Esophagus muscularis mucosa (tissue), 4 donors: ENCODE measurements around the gene ATP6V0C. TPM values are rescaled to one million over a fixed set of nuclear protein-coding genes. Genes with fewer than 3 reads are reported as not detected.
"Not testable (repeated sequence)": the region's sequence is repeated elsewhere in the genome, so short reads cannot be mapped to it uniquely, and the experiment has no call there.

Experiments
- DNase-seq: peaks from one replicate; pipeline ENCODE4 v3.0.0-alpha.2; 2017; ENCODE audit errors: extremely low spot score
- H3K27ac ChIP-seq, 4 donors: fragments of 200-600 bp; sonication (generic); replicated peaks in 1 of 4; 1 replicate in 3 of 4; 2 replicates in 1 of 4; pipeline ENCODE4 v1.5.1; 2016 to 2019; ENCODE audit warnings: mild to moderate bottlenecking in 1 of 4
- H3K27me3 ChIP-seq, 4 donors: fragments of 200-600 bp; sonication (generic); one replicate each; pipeline versions ENCODE4 v1.5.1 to v1.6.0; 2016 to 2019
- H3K36me3 ChIP-seq, 4 donors: fragments of 200-600 bp; sonication (generic); one replicate each; pipeline ENCODE4 v1.5.1; 2016 to 2019
- H3K4me1 ChIP-seq, 4 donors: fragments of 200-600 bp; sonication (generic); one replicate each; pipeline ENCODE4 v1.5.1; 2016 to 2019
- H3K4me3 ChIP-seq, 4 donors: fragments of 200-600 bp; sonication (generic); 1 replicate in 2 of 4; 2 replicates in 2 of 4; pipeline ENCODE4 v1.5.1; 2016 to 2019; ENCODE audit warnings: mild to moderate bottlenecking in 4 of 4, moderate library complexity in 1 of 4
- H3K9me3 ChIP-seq, 4 donors: fragments of 200-600 bp; sonication (generic); 1 replicate in 3 of 4; 2 replicates in 1 of 4; pipeline ENCODE4 v1.5.1; 2016 to 2019
- EP300 ChIP-seq: sonication (generic); formaldehyde crosslinking; IDR thresholded peaks from one replicate; pipeline ENCODE4 v1.6.1; 2017; ENCODE audit warnings: antibody characterized with exemption
- POLR2A ChIP-seq: fragments of 450-650 bp; IDR thresholded peaks from one replicate; pipeline ENCODE4 v1.6.1; 2017; ENCODE audit warnings: antibody characterized with exemption, moderate library complexity, mild to moderate bottlenecking, low read depth
- POLR2AphosphoS5 ChIP-seq, 2 donors: sonication (generic); formaldehyde crosslinking; IDR thresholded peaks; one replicate each; pipeline ENCODE4 v1.6.1; 2017; ENCODE audit warnings: antibody characterized with exemption in 2 of 2
- WGBS: methylation state at CpG from one replicate; pipeline ENCODE4 v1.1.5; 2018; 5-methylcytosine and 5-hydroxymethylcytosine counted together
- intact Hi-C: fragments of 100-400 bp; cut with DNase I; formaldehyde crosslinking; loops from one replicate; pipeline ENCODE4 v1.15.1; 2023
- total RNA-seq, 4 donors: library from RNA; depleted of rRNA; stranded (reverse); fragments of >200 nt; gene quantifications; one replicate each; pipeline versions ENCODE4 v1.1.0 to v1.2.1, GENCODE V29; 2016
- TF ChIP-seq, protein P1 (sequence below), 3 experiments: fragments of 200-600 bp in 2 of 3; fragments of 450-650 bp in 1 of 3; sonication (generic) in 2 of 3; IDR thresholded peaks; one replicate each; pipeline ENCODE4 v1.5.1; 2017 to 2019; ENCODE audit warnings: antibody characterized with exemption in 3 of 3, mild to moderate bottlenecking in 2 of 3, moderate library complexity in 1 of 3

ATP6V0C gene
- total RNA-seq, 4 donors from 2014 or later: 42.8 to 85.0 (median 69.0) TPM

GRCh38 chr16:2478279-2478678, 35.5 kb upstream of the ATP6V0C start:
- intact Hi-C loops: no loop called here

DNA sequence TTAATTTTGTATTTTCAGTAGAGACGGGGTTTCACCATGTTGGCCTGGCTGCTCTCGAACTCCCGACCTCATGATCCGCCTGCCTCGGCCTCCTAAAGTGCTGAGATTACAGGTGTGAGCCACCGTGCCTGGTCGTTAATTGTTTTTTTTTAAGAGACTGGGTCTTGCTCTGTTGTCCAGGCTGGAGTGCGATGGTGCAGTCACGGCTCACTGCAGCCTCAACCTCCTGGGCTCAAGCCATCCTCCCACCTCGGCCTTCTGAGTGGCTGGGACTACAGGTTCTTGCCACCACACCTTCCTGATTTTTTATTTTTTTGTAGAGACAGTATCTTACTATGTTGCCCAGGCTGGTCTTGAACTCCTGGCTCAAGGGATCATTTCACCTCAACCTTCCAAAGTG, 33.8 kb upstream of the ATP6V0C start:
- intact Hi-C loops, H3K27ac ChIP-seq, H3K27me3 ChIP-seq, DNase-seq, H3K36me3 ChIP-seq, H3K9me3 ChIP-seq, H3K4me3 ChIP-seq: not testable (repeated sequence)
- 93% methylated on average over 10 of the region's 10 CpGs for WGBS
- peaks cover 20 to 46% (median 38%) of the 10 kb centered on the region in 4 donors for H3K4me1 ChIP-seq

More at GRCh38 chr16:2478279-2478678, 35.5 kb upstream of the ATP6V0C start:
- TF ChIP-seq, protein P1, sequence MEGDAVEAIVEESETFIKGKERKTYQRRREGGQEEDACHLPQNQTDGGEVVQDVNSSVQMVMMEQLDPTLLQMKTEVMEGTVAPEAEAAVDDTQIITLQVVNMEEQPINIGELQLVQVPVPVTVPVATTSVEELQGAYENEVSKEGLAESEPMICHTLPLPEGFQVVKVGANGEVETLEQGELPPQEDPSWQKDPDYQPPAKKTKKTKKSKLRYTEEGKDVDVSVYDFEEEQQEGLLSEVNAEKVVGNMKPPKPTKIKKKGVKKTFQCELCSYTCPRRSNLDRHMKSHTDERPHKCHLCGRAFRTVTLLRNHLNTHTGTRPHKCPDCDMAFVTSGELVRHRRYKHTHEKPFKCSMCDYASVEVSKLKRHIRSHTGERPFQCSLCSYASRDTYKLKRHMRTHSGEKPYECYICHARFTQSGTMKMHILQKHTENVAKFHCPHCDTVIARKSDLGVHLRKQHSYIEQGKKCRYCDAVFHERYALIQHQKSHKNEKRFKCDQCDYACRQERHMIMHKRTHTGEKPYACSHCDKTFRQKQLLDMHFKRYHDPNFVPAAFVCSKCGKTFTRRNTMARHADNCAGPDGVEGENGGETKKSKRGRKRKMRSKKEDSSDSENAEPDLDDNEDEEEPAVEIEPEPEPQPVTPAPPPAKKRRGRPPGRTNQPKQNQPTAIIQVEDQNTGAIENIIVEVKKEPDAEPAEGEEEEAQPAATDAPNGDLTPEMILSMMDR (IDR thresholded peaks at IDR 0.05): no peak
- no peak for TF ChIP-seq POLR2AphosphoS5 (IDR thresholded peaks at IDR 0.05)
- TF ChIP-seq EP300: no peak
- no peak for TF ChIP-seq POLR2A
- Histone ChIP-seq H3K4me3 (no peak overlapping the region), H3K4me1 (peaks cover 24 to 44% (median 37%) of the 10 kb centered on the region in 4 donors), H3K27me3 (peaks cover 0 to 4% (median 0%) of the 10 kb centered on the region in 4 donors), H3K36me3 (peaks cover 0 to 4% (median 0%) of the 10 kb centered on the region in 4 donors), H3K27ac (no peak overlapping the region), H3K9me3 (no peaks in the 10 kb centered on the region)
- WGBS: 79% methylated on average over 8 of the region's 8 CpGs
- no peak for DNase-seq

- H3K36me3 ChIP-seq: peaks cover 0 to 4% (median 2%) of the 10 kb centered on the region in 4 donors
- no peaks in the 10 kb centered on the region for H3K27me3 ChIP-seq
- no peak for DNase-seq
- H3K4me3 ChIP-seq: no peak overlapping the region
- intact Hi-C loops: no loop called here
- no peak overlapping the region for H3K27ac ChIP-seq
- H3K4me1 ChIP-seq: peaks cover 17 to 45% (median 33%) of the 10 kb centered on the region in 4 donors
- no peaks in the 10 kb centered on the region for H3K9me3 ChIP-seq
- 91% methylated on average over 8 of the region's 12 CpGs for WGBS
- TF ChIP-seq POLR2A (no peak), EP300 (no peak), POLR2AphosphoS5 (IDR thresholded peaks at IDR 0.05) (no peak)
- TF ChIP-seq, protein P1 (IDR thresholded peaks at IDR 0.05): no peak
These were observed 32.8 kb upstream of the ATP6V0C start for GRCh38 chr16:2480948-2481347.

DNA sequence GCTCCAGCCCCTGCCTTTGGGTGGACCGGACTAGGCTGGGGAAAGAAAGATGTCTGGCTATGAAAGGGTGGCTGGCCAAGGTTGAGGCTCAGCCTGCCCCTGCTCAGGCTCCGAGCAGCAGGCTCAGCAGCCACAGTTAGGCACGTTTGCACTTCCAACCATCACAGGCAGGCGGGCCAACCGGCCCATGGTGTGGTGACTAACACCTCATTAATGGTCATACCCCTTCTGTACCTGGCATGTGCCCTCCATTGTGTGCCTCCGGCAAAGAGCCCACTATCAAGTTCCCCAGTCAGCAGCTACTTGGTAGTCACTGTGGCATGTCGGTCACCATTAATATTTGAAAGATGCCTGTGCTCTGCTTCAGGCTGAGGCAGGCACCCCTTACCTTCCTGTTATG, 32.1 kb upstream of the ATP6V0C start:
- H3K36me3 ChIP-seq: peaks cover 0 to 9% (median 2%) of the 10 kb centered on the region in 4 donors
- H3K4me1 ChIP-seq: peaks cover 16 to 45% (median 31%) of the 10 kb centered on the region in 4 donors
- peak overlapping the region in 1 of 4 donors; percentile 85 for H3K27ac ChIP-seq
- no peak for TF ChIP-seq POLR2A
- TF ChIP-seq, protein P1 (IDR thresholded peaks at IDR 0.05): no peak
- no peak for TF ChIP-seq POLR2AphosphoS5 (IDR thresholded peaks at IDR 0.05)
- no peak for TF ChIP-seq EP300
- H3K4me3 ChIP-seq: no peak overlapping the region
- no peak for DNase-seq
- H3K9me3 ChIP-seq: no peaks in the 10 kb centered on the region
- H3K27me3 ChIP-seq: no peaks in the 10 kb centered on the region
- 80% methylated on average over 7 of the region's 7 CpGs for WGBS
- intact Hi-C loops: no loop called here

DNA sequence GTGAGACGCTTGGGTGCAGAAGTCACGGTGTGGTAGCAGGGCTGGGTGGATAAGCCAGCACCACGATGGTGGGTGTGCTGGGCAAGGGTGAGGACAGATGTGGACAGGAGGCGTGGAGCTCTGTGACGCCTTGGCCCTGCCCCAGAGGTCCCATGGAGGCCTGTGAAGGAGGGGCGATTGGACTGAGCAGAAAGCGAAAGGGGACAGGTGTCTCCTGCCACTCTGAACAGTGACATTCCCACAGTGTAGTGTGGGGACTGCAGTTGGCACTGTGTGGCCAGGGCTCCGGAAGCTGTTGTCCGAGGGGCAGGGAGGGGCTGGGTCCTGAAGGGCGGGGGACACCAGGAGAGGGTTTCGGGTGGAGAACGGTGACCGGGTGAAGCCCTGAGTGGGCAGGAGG, 31.5 kb upstream of the ATP6V0C start:
- Histone ChIP-seq H3K27me3 (no peaks in the 10 kb centered on the region), H3K27ac (peak overlapping the region; percentile 77 to 85 (median 84)), H3K4me1 (peaks cover 21 to 50% (median 35%) of the 10 kb centered on the region in 4 donors), H3K4me3 (peak overlapping the region; percentile 34 to 47 (median 39)), H3K36me3 (peaks cover 0 to 9% (median 2%) of the 10 kb centered on the region in 4 donors), H3K9me3 (no peaks in the 10 kb centered on the region)
- no peak for DNase-seq
- WGBS: 69% methylated on average over 13 of the region's 13 CpGs
- no peak for TF ChIP-seq EP300
- TF ChIP-seq POLR2A: no peak
- no peak for TF ChIP-seq POLR2AphosphoS5 (IDR thresholded peaks at IDR 0.05)
- TF ChIP-seq, protein P1 (IDR thresholded peaks at IDR 0.05): no peak
- intact Hi-C loops: no loop called here
